ENCODE results near the gene TGFB1I1.
A peak's percentile ranks its signal among the peaks of the same experiment; 100 is the strongest.
"Not testable (repeated sequence)": the region's sequence is repeated elsewhere in the genome, so short reads cannot be mapped to it uniquely, and the experiment has no call there.

The TGFB1I1 gene

GRCh38 chr16:31471241-31471874 is 594 bp upstream of the TGFB1I1 start:
- DNase-seq (ENCODE audit: low read depth in 3 of 3): no peak

DNA sequence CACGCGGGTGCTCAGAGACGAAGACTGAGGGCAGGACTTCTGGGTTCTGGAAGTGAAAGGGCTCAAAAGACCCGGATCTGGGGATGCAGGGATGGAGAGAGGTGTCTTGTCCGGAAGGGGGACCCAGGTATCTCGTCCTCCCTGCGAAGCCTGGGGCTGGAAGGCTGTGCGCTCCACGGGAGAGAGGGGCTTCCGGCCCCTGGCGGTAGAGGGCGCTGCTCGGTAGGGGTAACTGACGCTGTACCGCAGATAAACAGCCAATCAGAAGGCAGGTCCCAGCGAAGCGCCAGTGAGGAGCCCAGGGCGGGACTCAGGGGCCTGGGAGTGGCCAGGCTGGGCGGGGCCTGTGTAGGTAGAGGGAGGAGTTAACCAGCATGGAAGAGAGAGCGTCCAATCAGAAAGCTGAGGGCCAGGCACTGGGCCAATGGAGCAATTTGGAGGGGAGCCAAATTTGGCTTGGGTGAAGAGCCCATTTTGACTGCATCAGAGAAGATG is 804 bp downstream of the TGFB1I1 start:
- no peak for DNase-seq (ENCODE audit: low read depth in 3 of 3)

- no peak for DNase-seq (ENCODE audit: low read depth in 3 of 3)
Observed at GRCh38 chr16:31473264-31473984, 1.5 kb downstream of the TGFB1I1 start.

- no peak for DNase-seq (ENCODE audit: low read depth in 3 of 3)
Observed at GRCh38 chr16:31474173-31474714, 2.3 kb downstream of the TGFB1I1 start.

DNA sequence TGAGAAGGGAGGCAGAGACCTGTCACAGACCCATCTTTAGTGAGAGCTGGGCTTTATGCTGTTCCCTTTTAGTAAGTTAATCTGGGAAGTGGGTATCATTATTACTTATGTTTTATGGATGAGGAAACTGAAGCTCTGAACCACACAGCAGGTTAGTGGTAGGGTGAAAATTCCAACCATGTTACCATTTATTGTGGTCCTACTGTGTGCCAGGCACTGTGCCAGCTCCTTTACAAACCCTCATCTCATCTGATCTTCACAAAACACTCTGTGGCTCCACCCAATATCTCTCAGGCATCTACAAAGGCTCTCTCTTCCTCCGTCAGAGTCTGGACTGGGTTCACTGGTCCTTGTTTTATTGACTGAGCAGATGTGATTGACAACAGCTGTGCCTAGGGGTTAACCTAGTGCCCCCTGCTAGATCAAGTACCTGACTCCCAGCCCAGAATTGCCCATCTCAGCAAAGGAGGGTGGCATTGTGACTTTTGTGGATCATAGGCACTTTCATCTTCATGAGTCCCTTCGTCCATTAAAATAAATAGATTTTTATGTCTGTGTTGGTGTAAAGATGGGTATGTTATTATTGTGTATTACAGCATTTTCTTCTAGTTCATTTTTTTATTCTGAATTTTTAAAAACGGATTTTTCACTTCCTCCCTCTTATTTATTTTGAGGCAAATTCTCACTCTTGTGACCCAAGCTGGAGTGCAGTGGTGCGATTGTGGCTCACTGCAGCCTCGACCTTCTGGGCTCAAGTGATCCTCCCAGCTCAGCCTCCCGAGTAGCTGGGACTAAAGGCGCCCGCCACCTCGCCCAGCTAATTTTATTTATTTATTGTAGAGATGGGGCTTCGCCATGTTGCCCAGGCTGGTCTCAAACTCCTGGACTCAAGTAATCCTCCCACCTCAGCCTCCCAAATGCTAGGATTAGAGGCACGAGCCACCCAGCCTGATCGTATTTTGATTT is 3.1 kb downstream of the TGFB1I1 start:
- no peak for DNase-seq (ENCODE audit: low read depth in 3 of 3)

GRCh38 chr16:31475946-31476302 is 4.0 kb downstream of the TGFB1I1 start:
- no peak for DNase-seq (ENCODE audit: low read depth in 3 of 3)

GRCh38 chr16:31476303-31477219 is 4.6 kb downstream of the TGFB1I1 start:
- peak; percentile 80 to 90 (median 85) for DNase-seq (ENCODE audit: low read depth in 3 of 3)

DNA sequence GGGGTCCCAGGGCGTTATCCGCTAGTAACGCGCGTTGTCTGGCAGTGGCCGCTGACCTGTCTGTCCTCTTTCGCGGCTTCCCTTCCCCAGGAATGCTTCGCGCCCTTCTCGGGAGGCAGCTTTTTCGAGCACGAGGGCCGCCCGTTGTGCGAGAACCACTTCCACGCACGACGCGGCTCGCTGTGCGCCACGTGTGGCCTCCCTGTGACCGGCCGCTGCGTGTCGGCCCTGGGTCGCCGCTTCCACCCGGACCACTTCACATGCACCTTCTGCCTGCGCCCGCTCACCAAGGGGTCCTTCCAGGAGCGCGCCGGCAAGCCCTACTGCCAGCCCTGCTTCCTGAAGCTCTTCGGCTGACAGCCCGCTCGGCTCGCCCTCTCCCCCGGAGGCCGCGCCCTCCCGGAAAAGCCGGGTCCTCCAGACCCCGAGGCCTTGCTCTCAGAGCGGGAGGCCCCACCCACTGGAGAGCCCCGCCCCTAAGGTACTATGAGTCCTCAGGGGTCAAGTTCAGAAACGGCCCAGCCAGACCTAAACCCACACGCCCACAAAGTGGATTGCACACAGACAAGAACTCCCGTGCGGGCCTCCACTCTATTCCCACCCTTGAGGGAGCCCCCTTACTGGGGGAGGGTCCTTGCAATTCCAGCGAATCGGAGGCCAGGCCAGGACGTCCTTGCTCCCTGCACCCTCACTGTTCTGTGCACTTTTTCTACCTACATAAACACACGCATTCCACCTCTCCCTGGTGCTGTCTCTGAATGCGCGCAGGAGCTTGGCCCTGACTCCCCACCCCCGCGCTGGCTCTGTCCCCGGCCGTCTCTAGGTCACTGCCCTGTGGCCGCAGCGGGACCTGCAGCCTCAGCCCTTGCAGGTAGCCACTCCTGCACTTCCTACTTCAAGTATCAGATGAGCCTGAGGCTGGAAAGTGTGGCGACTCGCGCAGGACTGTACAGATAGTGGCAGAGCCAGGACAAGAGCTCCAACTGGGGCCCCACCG is 5.6 kb downstream of the TGFB1I1 start:
- no peak for DNase-seq (ENCODE audit: low read depth in 3 of 3)

DNA sequence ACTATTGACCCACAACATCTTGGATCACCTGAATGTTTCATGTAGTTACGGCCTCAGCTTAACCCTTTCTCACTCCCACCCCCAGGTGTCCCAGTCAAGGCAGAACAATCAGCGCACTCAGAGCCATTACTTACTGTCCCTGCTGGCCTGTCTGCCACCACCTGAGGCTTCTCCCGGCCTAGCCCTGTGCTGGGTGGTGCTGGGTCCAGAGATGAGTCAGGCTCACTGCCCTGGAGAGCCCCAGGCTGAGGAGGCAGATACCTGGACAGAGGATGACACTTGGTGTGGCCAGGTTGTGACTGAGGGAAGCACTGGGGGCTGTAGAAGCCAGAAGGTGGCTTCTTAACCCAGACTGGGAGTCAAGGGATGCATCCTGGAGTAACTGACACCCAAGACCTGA is 7.0 kb downstream of the TGFB1I1 start:
- DNase-seq (ENCODE audit: low read depth in 3 of 3): no peak

GRCh38 chr16:31479751-31480150 is 7.8 kb downstream of the TGFB1I1 start:
- DNase-seq (ENCODE audit: low read depth in 3 of 3): no peak

DNA sequence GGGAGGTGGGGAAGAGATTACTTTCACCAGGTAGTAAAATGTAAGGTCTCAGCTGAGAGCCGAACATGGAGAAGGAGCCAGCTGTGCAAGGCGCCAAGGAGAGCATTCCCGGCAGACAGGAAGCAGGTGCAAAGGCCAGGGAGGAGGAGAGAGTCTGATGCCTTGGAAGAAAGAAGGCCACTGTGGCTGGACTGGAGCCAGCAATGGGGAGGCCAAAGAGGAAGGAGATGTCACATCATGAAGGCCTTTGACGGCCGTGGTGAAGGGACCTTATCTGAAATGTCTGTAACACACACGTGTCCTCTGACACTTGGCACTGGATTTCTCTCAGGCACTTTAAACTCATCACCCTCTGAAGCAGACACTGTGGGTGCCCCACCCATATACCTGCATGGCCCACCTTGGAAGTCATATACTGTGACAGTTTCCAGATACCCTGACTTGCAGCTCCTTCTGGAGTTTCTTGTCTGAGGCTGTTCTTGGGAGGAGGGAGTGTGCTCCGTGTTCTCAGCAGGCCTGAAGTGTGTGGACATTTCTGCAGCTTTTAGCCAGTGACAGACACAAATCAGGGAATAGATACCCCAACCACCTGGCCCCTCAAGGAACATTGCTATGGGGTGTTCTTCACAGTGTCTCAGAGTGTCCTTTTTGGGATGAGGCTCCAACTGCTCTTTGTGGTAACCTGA is 9.0 kb downstream of the TGFB1I1 start:
- DNase-seq (ENCODE audit: low read depth in 3 of 3): no peak

DNA sequence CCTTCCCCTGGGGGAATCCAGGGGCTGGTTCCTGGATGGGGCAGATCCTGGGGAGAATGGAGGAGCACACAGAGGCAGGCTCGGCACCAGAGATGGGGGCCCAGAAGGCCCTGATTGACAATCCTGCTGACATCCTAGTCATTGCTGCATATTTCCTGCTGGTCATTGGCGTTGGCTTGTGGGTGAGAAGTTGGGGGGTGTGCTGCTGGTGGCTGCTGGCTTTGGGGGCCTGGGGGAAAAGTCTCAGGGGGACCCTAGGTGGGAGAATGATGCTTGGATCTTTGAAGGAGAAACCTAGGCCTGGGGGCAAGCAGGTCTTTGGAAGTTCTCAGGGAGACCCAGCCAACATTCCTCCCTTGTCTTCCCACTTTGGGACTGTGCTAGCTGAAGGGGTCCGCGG is 11.1 kb downstream of the TGFB1I1 start, which contains the start of gene SLC5A2:
TSS of gene SLC5A2 (plus strand) at position 43 of the 400 bp plus-strand sequence. CDS start at position 57, 14 bp downstream.
- no peak for DNase-seq (ENCODE audit: low read depth in 3 of 3)

GRCh38 chr16:31484048-31484447 is 12.1 kb downstream of the TGFB1I1 start:
- DNase-seq (ENCODE audit: low read depth in 3 of 3): not testable (repeated sequence)

DNA sequence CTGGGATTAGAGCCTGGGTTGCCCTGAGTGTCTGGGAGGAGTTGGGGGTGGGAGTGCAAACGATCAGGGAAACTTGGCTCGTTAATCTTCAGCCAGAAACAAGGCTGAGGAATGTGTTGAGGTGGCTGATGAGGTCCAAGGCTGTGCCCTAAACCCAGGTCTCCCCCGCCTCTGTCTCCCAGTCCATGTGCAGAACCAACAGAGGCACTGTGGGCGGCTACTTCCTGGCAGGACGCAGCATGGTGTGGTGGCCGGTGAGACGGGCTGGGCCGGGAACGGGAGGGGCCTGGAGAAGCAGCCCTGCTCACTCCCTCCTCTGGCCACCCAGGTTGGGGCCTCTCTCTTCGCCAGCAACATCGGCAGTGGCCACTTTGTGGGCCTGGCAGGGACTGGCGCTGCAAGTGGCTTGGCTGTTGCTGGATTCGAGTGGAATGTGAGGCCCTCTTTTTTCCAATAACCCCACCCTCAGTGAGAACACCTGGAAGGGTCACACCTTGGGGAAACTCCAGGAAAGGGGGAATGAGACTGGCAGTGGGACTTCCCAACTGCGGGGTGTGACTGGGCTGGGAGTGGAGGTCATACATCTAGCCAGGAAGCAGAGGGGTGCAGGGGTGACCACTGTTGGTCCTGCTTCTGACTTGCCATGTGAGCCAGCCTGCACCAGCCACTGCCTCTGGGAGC is 12.7 kb downstream of the TGFB1I1 start:
- DNase-seq (ENCODE audit: low read depth in 3 of 3): no peak

DNA sequence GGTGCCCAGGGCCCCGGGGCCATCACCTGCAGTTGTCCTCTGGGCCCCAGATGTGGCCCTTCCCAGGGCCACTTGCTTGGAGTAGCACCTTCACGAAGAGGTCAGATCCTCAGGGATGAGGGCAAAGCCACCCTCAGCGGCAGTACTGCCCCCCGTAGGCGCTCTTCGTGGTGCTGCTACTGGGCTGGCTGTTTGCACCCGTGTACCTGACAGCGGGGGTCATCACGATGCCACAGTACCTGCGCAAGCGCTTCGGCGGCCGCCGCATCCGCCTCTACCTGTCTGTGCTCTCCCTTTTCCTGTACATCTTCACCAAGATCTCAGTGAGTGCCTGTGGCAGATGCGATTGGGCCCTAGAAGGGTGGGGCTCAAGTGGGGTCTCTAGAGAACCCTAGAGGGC is 13.6 kb downstream of the TGFB1I1 start:
- DNase-seq (ENCODE audit: low read depth in 3 of 3): no peak

GRCh38 chr16:31486045-31486444 is 14.1 kb downstream of the TGFB1I1 start:
- DNase-seq (ENCODE audit: low read depth in 3 of 3): no peak

DNA sequence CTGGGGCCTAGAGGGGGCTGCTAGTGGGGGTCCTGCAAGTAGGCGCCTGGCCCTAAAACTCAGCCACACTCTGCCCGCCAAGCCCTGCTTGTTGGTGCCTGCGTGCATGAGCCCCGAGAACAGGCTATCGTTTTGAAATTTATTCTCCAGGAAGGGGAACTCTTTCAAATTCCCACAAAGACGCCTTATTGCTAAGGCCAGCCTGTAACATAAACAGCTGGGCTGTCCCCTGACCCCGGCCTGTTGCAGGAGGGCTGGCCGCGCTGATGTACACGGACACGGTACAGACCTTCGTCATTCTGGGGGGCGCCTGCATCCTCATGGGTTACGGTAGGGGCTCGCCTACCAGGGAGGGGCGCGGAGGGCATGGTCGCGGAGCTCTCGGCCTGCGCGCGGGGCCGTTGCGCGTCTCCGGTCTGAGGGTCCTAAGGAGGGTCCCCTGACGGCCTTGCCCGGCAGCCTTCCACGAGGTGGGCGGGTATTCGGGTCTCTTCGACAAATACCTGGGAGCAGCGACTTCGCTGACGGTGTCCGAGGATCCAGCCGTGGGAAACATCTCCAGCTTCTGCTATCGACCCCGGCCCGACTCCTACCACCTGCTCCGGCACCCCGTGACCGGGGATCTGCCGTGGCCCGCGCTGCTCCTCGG is 15.2 kb downstream of the TGFB1I1 start:
- no peak for DNase-seq (ENCODE audit: low read depth in 3 of 3)

Measured in stimulated activated CD4-positive, alpha-beta T cell treated with anti-CD3 and anti-CD28 coated beads, TNF-alpha, amount 100 ng/mL, for 4 hours (primary cell).